GM12864 (cell line): ENCODE data around the gene TGM2.

Experiments used
- DNase-seq: peaks from one replicate; pipeline ENCODE4 v3.0.0-alpha.2; 2011; ENCODE audit warnings: low read depth
- H3K4me3 ChIP-seq: 2 replicates; pipeline ENCODE4 v1.5.1; 2011; ENCODE audit warnings: mild to moderate bottlenecking, low read depth, low read length, control low read depth
- CTCF ChIP-seq: IDR thresholded peaks from 2 replicates; pipeline ENCODE4 v1.5.1; 2011; ENCODE audit warnings: low read depth, mild to moderate bottlenecking, moderate library complexity, low read length, control low read depth, inconsistent platforms; ENCODE audit errors: missing control alignments

The TGM2 gene

GRCh38 chr20:38082894-38083293, 82.2 kb downstream of the TGM2 start:
- no peak for DNase-seq
- no peak overlapping the region for H3K4me3 ChIP-seq
- TF ChIP-seq CTCF: no peak

DNA sequence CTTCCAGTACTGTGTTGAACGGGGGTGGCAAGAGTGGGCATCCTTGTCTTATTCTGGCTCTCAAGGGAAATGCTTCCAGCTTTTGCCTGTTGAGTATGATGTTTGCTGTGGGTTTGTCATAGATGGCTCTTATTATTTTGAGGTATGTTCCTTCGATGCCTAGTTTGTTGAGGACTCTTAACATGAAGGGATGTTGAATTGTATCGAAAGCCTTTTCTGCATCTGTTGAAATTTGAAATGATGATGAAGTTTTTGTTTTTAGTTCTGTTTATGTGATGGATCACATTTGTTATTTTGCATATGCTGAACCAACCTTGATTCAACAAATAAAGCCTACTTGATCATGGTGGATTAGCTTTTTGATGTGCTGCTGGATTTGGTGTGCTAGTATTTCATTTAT, 83.5 kb downstream of the TGM2 start:
- TF ChIP-seq CTCF: no peak
- H3K4me3 ChIP-seq: no peak overlapping the region
- DNase-seq: no peak

- no peak overlapping the region for H3K4me3 ChIP-seq
- no peak for TF ChIP-seq CTCF
- no peak for DNase-seq
Observed at GRCh38 chr20:38079353-38079752, 85.7 kb downstream of the TGM2 start.

DNA sequence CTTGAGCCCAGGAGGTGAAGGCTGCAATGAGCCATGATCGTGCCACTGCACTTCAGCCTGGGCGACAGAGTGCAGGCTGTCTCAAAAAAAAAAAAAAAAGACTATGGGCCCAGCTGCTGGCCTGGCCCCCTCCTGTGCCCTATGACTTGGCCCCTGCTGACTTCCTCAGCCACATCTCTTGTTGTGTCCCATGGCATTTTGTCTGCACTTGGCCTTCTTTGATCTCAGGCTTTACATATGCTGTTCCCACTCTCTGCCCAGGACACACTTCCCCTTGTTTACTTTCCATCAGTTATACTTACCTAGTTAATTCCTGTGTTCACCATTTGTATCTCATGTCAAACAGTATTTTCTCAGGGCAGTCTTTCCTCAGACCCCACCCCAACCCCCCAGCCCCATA, 87.0 kb downstream of the TGM2 start:
- no peak for DNase-seq
- no peak for TF ChIP-seq CTCF
- no peak overlapping the region for H3K4me3 ChIP-seq
